Tibial artery (tissue), 4 donors: Measurements from ENCODE around the gene VARS2.

Experiments
- DNase-seq, 2 donors: peaks; one replicate each; pipeline ENCODE4 v3.0.0-alpha.2; 2019
- H3K27ac ChIP-seq, 2 donors: fragments of 200-600 bp; sonication (generic) in 1 of 2; 1 replicate in 1 of 2; 2 replicates in 1 of 2; pipeline ENCODE4 v1.5.1; 2018 to 2019; ENCODE audit warnings: mild to moderate bottlenecking in 1 of 2
- H3K27me3 ChIP-seq, 2 donors: fragments of 200-600 bp; sonication (generic) in 1 of 2; one replicate each; pipeline versions ENCODE4 v1.5.1 to v1.6.0; 2016 to 2019
- H3K36me3 ChIP-seq, 3 donors: fragments of 200-600 bp; sonication (generic) in 2 of 3; one replicate each; pipeline ENCODE4 v1.5.1; 2016 to 2019; ENCODE audit warnings: mild to moderate bottlenecking in 2 of 3
- H3K4me1 ChIP-seq, 4 donors: fragments of 200-600 bp; sonication (generic) in 2 of 4; 1 replicate in 3 of 4; 2 replicates in 1 of 4; pipeline ENCODE4 v1.5.1; 2016 to 2019
- H3K4me3 ChIP-seq, 2 donors: fragments of 200-600 bp; sonication (generic) in 1 of 2; 1 replicate in 1 of 2; 2 replicates in 1 of 2; pipeline ENCODE4 v1.5.1; 2018 to 2019; ENCODE audit warnings: mild to moderate bottlenecking in 2 of 2
- H3K9me3 ChIP-seq, 3 donors: fragments of 200-600 bp; sonication (generic) in 1 of 3; one replicate each; pipeline ENCODE4 v1.5.1; 2016 to 2019
- intact Hi-C: fragments of 100-400 bp; cut with DNase I; formaldehyde crosslinking; loops from one replicate; pipeline ENCODE4 v1.15.0; 2023; ENCODE audit warnings: low total_unique reads
- TF ChIP-seq, protein P1 (sequence below), 2 experiments: fragments of 200-600 bp in 1 of 2; fragments of 450-650 bp in 1 of 2; IDR thresholded peaks; one replicate each; pipeline ENCODE4 v1.5.1; 2017 to 2019; ENCODE audit warnings: antibody characterized with exemption in 2 of 2, mild to moderate bottlenecking in 1 of 2, moderate library complexity in 1 of 2

Gene VARS2

GRCh38 chr6:30935018-30935417 lies 21.0 kb downstream of the VARS2 start:
- no peaks in the 10 kb centered on the region for H3K36me3 ChIP-seq
- TF ChIP-seq, protein P1, sequence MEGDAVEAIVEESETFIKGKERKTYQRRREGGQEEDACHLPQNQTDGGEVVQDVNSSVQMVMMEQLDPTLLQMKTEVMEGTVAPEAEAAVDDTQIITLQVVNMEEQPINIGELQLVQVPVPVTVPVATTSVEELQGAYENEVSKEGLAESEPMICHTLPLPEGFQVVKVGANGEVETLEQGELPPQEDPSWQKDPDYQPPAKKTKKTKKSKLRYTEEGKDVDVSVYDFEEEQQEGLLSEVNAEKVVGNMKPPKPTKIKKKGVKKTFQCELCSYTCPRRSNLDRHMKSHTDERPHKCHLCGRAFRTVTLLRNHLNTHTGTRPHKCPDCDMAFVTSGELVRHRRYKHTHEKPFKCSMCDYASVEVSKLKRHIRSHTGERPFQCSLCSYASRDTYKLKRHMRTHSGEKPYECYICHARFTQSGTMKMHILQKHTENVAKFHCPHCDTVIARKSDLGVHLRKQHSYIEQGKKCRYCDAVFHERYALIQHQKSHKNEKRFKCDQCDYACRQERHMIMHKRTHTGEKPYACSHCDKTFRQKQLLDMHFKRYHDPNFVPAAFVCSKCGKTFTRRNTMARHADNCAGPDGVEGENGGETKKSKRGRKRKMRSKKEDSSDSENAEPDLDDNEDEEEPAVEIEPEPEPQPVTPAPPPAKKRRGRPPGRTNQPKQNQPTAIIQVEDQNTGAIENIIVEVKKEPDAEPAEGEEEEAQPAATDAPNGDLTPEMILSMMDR (IDR thresholded peaks at IDR 0.05): no peak
- intact Hi-C loops: no loop called here
- DNase-seq: no peak
- peaks cover 0 to 27% of the 10 kb centered on the region in 2 donors for H3K27me3 ChIP-seq
- H3K4me3 ChIP-seq: no peak overlapping the region
- no peak overlapping the region for H3K27ac ChIP-seq
- no peaks in the 10 kb centered on the region for H3K9me3 ChIP-seq
- H3K4me1 ChIP-seq: no peaks in the 10 kb centered on the region

GRCh38 chr6:30937265-30937664 lies 23.2 kb downstream of the VARS2 start:
- intact Hi-C loops: no loop called here
- Histone ChIP-seq H3K4me3 (no peak overlapping the region), H3K9me3 (no peaks in the 10 kb centered on the region), H3K27ac (no peak overlapping the region), H3K36me3 (no peaks in the 10 kb centered on the region), H3K4me1 (peaks cover 0 to 1% (median under 1%) of the 10 kb centered on the region in 4 donors), H3K27me3 (peaks cover 0 to 36% of the 10 kb centered on the region in 2 donors)
- no peak for DNase-seq
- TF ChIP-seq, protein P1 (IDR thresholded peaks at IDR 0.05): no peak

- intact Hi-C loops: no loop called here
- H3K4me1 ChIP-seq: peaks cover 0 to 11% (median 3%) of the 10 kb centered on the region in 4 donors
- TF ChIP-seq, protein P1 (IDR thresholded peaks at IDR 0.05): no peak
- no peaks in the 10 kb centered on the region for H3K36me3 ChIP-seq
- H3K27me3 ChIP-seq: peaks cover 0 to 39% of the 10 kb centered on the region in 2 donors
- no peak overlapping the region for H3K27ac ChIP-seq
- DNase-seq: no peak
- no peak overlapping the region for H3K4me3 ChIP-seq
- no peaks in the 10 kb centered on the region for H3K9me3 ChIP-seq
Observed at GRCh38 chr6:30938730-30939129, 24.7 kb downstream of the VARS2 start.

DNA sequence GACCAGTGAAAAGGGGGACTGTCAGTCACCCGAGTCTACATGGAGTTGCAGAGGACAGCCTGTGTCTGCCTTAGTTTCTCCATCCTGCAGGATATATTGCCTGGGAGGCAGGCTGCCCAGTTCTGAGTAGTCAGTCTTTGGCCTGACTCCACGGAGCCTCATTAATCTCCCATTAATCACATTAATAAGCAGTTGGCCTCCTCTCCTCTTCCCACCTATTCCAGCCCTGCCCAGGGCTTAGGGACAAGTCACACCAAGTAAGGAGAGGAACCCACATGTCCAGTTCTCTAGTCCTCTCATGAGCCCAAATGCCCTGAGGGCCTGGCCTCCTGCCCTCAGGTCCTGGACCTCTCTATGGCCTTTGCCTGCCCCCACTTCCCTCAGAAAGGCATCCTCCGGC lies 25.4 kb downstream of the VARS2 start:
- no peaks in the 10 kb centered on the region for H3K9me3 ChIP-seq
- intact Hi-C loops: no loop called here
- no peak for DNase-seq
- TF ChIP-seq, protein P1 (IDR thresholded peaks at IDR 0.05): no peak
- H3K4me1 ChIP-seq: peaks cover 0 to 11% (median 3%) of the 10 kb centered on the region in 4 donors
- no peak overlapping the region for H3K27ac ChIP-seq
- no peak overlapping the region for H3K4me3 ChIP-seq
- H3K36me3 ChIP-seq: no peaks in the 10 kb centered on the region
- peaks cover 0 to 39% of the 10 kb centered on the region in 2 donors for H3K27me3 ChIP-seq

- no peaks in the 10 kb centered on the region for H3K36me3 ChIP-seq
- no peak within 1 kb of the TSS for H3K27ac ChIP-seq
- TF ChIP-seq, protein P1 (IDR thresholded peaks at IDR 0.05): no peak
- H3K4me3 ChIP-seq: no peak within 1 kb of the TSS
- peaks cover 0 to 11% (median 3%) of the 10 kb centered on the region in 4 donors for H3K4me1 ChIP-seq
- H3K9me3 ChIP-seq: no peaks in the 10 kb centered on the region
- H3K27me3 ChIP-seq: peaks cover 0 to 42% of the 10 kb centered on the region in 2 donors
- intact Hi-C loops: no loop called here
- no peak for DNase-seq
Observed at GRCh38 chr6:30940361-30940986, 26.4 kb downstream of the VARS2 start, which contains the start of gene MUCL3. Gene MUCL3 (plus strand): TSS chr6:30940973. CDS start chr6:30941000, 27 bp downstream.
